GM12872 (cell line): ENCODE data around the gene ZNF883.

ENCODE experiments used
- CTCF ChIP-seq: IDR thresholded peaks from 3 replicates; pipeline ENCODE4 v1.5.1; 2011; ENCODE audit warnings: low read depth, mild to moderate bottlenecking, low read length, moderate library complexity; ENCODE audit not compliant: insufficient read depth

ZNF883 gene

GRCh38 chr9:113005777-113006176 lies 6.2 kb downstream of the ZNF883 start:
- TF ChIP-seq CTCF = no peak

- no peak for TF ChIP-seq CTCF
Measured at GRCh38 chr9:112997236-112997941, 14.6 kb downstream of the ZNF883 start.

DNA sequence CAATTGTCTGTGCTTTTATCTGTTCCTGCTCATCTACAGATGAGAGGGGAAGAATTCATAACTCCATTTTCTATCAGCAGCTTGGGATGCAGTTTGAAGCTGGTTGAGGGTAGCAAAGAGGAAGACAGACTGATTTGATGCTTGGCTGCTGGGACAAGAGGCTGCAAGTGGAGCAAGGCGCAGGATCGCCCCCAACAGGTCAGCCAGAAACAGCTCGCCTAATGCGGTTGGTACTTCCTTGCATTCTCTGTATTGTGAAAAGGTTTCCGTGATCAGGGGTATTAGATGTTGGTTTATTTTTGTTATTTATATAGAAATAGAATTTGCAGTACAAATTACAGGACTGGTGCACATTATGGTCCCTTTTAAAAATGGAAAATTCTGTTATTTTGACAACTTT lies 40.6 kb downstream of the ZNF883 start:
- 0 out of 3 replicates have a peak, but pooled peaks have one; percentile 28 for TF ChIP-seq CTCF

DNA sequence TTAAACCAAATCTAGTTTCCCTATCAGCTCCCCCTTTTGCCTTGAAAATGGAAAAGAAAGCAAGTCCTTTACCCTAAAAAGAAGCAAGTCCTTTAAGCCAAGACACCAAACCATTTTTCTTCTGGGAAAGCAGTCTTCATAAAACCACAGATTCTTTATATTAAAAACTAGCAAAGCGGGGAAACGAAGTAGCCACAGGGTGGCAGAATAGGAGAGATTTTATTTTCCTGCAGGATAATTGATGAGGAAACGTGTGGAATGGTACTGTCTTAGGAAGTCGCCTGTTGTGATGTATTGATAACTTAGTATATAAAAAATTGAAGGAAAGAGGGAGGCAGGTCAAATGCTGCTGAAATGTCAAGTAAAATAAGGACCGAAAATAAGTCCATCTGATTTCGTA lies 41.1 kb downstream of the ZNF883 start:
- TF ChIP-seq CTCF = no peak

DNA sequence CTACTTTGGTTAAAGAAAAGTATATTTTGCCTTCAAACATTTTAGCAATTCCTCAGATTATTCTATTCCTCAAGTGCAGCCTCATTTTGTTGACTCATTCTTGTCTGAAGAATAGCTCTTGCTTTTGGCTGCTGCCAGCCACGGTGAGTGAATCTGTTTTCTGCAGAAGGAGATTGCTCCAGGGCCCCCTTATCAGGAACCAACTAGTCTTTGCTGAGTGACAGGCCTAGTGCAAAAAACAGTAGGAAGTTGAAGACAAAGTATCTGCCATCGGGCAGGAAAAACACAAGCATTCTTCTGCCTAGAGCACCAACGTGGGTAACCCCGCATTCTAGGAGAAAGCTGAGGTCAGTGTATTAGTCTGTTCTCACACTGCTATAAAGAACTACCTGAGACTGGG lies 42.3 kb downstream of the ZNF883 start:
- TF ChIP-seq CTCF = no peak

DNA sequence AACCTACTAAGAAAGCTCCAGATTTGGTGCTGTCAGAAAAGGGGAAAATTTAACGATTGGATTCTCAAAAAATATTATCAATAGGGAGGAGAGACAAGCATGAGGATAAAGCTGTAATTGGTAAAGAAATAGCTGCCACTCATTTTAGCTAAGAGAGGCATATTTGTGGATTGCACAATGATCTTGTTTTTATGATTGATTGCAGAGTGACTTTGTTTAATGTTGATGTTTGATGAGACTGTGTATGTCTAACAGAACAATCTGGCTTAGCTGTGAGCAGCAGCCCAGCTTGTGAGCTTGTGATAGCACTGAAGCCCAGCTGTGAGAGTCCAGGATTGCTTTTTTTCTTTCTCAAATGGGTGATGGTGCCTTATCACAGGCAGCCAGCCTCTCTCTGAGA lies 56.4 kb downstream of the ZNF883 start:
- TF ChIP-seq CTCF = no peak

- TF ChIP-seq CTCF = peak; percentile 31; the same call in 1 of the 3 replicates
Measured at GRCh38 chr9:112945620-112946208, 66.3 kb downstream of the ZNF883 start.
